ENCODE measurements around the gene SNAI1. TPM values are rescaled to one million over a fixed set of nuclear protein-coding genes. Genes with fewer than 3 reads are reported as not detected.

The SNAI1 gene
- 0.43 and 0.92 TPM in 2 replicates for total RNA-seq

DNA sequence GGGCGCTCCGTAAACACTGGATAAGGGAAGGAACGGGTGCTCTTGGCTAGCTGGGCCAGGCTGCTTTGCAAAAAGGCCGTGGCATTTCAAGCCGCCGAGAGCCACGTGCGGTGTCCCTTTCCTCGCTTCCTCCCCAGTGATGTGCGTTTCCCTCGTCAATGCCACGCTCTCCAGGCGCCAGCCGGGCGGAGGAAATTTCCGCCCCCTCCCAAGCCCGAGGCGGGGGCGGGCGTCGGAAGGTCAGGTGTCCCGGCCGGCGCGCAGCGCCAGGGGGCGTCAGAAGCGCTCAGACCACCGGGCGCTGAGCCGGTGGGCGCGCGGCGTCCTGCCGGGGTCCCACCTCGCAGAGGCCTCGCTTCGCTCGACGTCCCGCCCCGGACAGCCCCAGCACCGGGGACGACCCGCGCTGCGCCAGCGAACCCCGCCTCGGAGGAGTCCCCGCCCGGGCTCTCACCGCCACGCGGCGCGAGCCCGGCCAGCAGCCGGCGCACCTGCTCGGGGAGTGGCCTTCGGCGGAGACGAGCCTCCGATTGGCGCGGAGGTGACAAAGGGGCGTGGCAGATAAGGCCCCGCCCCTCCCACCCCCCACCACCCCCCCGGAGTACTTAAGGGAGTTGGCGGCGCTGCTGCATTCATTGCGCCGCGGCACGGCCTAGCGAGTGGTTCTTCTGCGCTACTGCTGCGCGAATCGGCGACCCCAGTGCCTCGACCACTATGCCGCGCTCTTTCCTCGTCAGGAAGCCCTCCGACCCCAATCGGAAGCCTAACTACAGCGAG, at the start of gene SNAI1:
Gene SNAI1 (plus strand): TSS at position 635 of the 777 bp plus-strand sequence. CDS start 80 bp downstream, at position 715.

DNA sequence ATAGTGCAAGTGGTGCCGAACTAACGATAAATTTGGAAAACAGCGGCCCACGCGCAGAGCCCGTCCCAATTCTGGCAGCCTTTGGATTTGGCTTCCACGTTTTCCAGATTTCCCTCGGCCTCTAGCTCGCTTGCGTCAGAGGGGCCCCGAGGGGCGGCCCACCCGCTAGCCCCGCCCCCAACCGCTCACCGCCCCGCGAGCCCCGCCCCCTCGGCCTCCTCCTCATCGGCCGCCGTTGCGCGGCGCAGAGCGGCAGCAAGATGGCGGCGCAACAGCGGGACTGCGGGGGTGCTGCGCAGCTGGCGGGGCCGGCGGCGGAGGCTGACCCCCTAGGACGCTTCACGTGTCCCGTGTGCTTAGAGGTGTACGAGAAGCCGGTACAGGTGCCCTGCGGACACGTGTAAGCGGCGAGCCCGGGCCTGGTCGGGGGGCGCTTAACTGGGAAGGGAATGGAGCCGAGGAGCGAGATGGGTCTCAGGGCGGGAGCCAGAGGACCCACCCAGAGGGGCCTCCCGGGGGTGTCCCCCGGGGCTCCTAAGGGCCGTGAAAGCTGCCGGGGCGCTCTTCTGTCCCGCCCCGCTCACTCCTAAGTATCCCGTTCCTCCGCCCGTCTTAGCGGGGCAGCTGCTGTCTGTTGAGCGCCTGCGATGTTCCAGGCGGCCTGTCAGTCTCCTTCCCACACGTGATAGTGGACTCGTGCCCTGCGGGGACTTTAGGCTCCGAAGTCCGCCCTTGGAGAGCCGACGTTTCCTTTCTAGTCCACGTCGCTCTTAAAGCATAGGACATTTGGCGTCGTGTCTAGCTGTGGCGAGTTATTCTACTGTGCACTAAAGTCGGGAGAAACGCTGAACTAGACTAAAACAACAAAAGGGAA, 46.4 kb upstream of the SNAI1 start, which contains the start of gene RNF114:
Gene RNF114 (plus strand): TSS at position 245 of the 874 bp plus-strand sequence. CDS start 16 bp downstream, at position 261.

Other genes starting within 250 kb of the SNAI1 start
- gene SLC9A8, start 170.2 kb upstream of the SNAI1 start, total RNA-seq = 7.4 and 8.4 TPM in 2 replicates
- 0.83 and 0.85 TPM in 2 replicates for gene SPATA2, start 67.5 kb upstream of the SNAI1 start, total RNA-seq
- 44.5 and 49.0 TPM in 2 replicates for gene RNF114, start 46.6 kb upstream of the SNAI1 start, total RNA-seq
- 29.4 and 31.4 TPM in 2 replicates for gene UBE2V1, start 130.2 kb downstream of the SNAI1 start, total RNA-seq
- gene PEDS1, start 170.7 kb downstream of the SNAI1 start, total RNA-seq = 16.6 and 22.9 TPM in 2 replicates
- 63.3 and 77.2 TPM in 2 replicates for gene CEBPB, start 207.8 kb downstream of the SNAI1 start, total RNA-seq

Measured in smooth muscle cell of bladder (primary cell).